Right cardiac atrium (tissue), 5 donors: ENCODE measurements around the gene SOHLH1. TPM values are rescaled to one million over a fixed set of nuclear protein-coding genes. Genes with fewer than 3 reads are reported as not detected.

Experiments used
- ATAC-seq, 2 donors: fragments of 200-7000 bp; cut with Tn5 transposase; one replicate each; pipeline versions ENCODE4 v1.8.0 to v1.9.1; 2020; ENCODE audit warnings: moderate library complexity in 2 of 2, mild to moderate bottlenecking in 1 of 2
- DNase-seq, 3 donors: peaks; one replicate each; pipeline ENCODE4 v3.0.0-alpha.2; 2020
- H3K27ac ChIP-seq: one replicate; pipeline ENCODE4 v1.5.1; 2013; ENCODE audit warnings: mild to moderate bottlenecking, low read length, control low read depth, moderate library complexity
- H3K27me3 ChIP-seq: one replicate; pipeline ENCODE4 v1.6.1; 2013; ENCODE audit not compliant: control insufficient read depth, insufficient read depth
- H3K4me1 ChIP-seq: one replicate; pipeline ENCODE4 v1.6.1; 2013; ENCODE audit warnings: low read length; ENCODE audit not compliant: control insufficient read depth, insufficient read depth
- H3K4me3 ChIP-seq: one replicate; pipeline ENCODE4 v1.5.1; 2013; ENCODE audit warnings: low read length, control low read depth
- H3K9me3 ChIP-seq: one replicate; pipeline ENCODE4 v1.6.1; 2013; ENCODE audit warnings: low read length; ENCODE audit not compliant: control insufficient read depth
- WGBS: extraction: QIAGEN DNeasy Blood & Tissue Kit; methylation state at CpG from one replicate; pipeline ENCODE4 v1.1.7; 2013; 5-methylcytosine and 5-hydroxymethylcytosine counted together
- intact Hi-C, 4 donors: fragments of 100-400 bp; cut with DNase I; formaldehyde crosslinking; loops; one replicate each; pipeline versions ENCODE4 v1.11.0 to v1.14.0; 2022 to 2023
- long read RNA-seq, 4 donors: library from polyadenylated mRNA; unstranded; transcript quantifications; one replicate each; pipeline ENCODE4 v2.0.0, GENCODE V29; 2020 to 2021
- polyA plus RNA-seq: library from polyadenylated mRNA; stranded (reverse); fragments of 200-250 nt; gene quantifications from one replicate; pipeline ENCODE4 v1.2.3, GENCODE V29; 2013
- total RNA-seq, 4 donors: library from RNA; stranded (reverse); fragmentation: NEBNext Ultra II Directional; extraction: Animal tissue kit (Norgen Biotek cat#: 25700); gene quantifications; one replicate each; pipeline ENCODE4 v1.2.1, GENCODE V29; 2021
- donor health status: healthy with polysubstance abuse.
- donor health status: DM: no; HTN: yes; CAD: no.
- donor health status: DM: no; HTN: no; CAD: no.
- donor health status: DM: no; HTN: yes; CAD: no; lungs with severe emphysema.
- donor health status: DM: yes; HTN: yes; CAD: no.

The SOHLH1 gene
- total RNA-seq: not detected
- polyA plus RNA-seq: not detected
- long read RNA-seq, donor 1: 0 reads
- long read RNA-seq, donor 2: 0 reads
- long read RNA-seq, donor 3: 0 reads
- long read RNA-seq, donor 4: 0 reads

- H3K4me3 ChIP-seq: no peak within 1 kb of the TSS
- intact Hi-C loops: no loop called here
- WGBS: 81% methylated on average over 30 of the region's 30 CpGs
- ATAC-seq: no peak
- H3K9me3 ChIP-seq: no peaks in the 10 kb centered on the region
- DNase-seq: no peak
- no peak within 1 kb of the TSS for H3K27ac ChIP-seq
- H3K4me1 ChIP-seq: no peaks in the 10 kb centered on the region
- H3K27me3 ChIP-seq: no peaks in the 10 kb centered on the region
Measured at GRCh38 chr9:135699440-135699839, at the start of gene SOHLH1. Gene SOHLH1 (minus strand): TSS chr9:135699481. CDS start chr9:135699467, 14 bp downstream.

GRCh38 chr9:135748676-135749075 lies 49.4 kb upstream of the SOHLH1 start:
- H3K4me3 ChIP-seq: no peak overlapping the region
- ATAC-seq (no peak), DNase-seq (no peak)
- WGBS: 64% methylated on average over 16 of the region's 16 CpGs
- H3K9me3 ChIP-seq: no peaks in the 10 kb centered on the region
- no peaks in the 10 kb centered on the region for H3K27me3 ChIP-seq
- H3K27ac ChIP-seq: no peak overlapping the region
- no peaks in the 10 kb centered on the region for H3K4me1 ChIP-seq
- intact Hi-C loops: no loop called here

- Histone ChIP-seq H3K27me3 (no peaks in the 10 kb centered on the region), H3K4me1 (no peaks in the 10 kb centered on the region), H3K9me3 (no peaks in the 10 kb centered on the region), H3K4me3 (no peak overlapping the region), H3K27ac (no peak overlapping the region)
- no peak for ATAC-seq
- intact Hi-C loops: no loop called here
- DNase-seq: no peak
- 66% methylated on average over 13 of the region's 13 CpGs for WGBS
Measured at GRCh38 chr9:135747311-135747710, 48.0 kb upstream of the SOHLH1 start.

GRCh38 chr9:135746565-135746964 lies 47.3 kb upstream of the SOHLH1 start:
- no peak for DNase-seq

GRCh38 chr9:135745686-135746324 lies 46.5 kb upstream of the SOHLH1 start:
- Histone ChIP-seq H3K9me3 (no peaks in the 10 kb centered on the region), H3K4me3 (no peak overlapping the region), H3K4me1 (no peaks in the 10 kb centered on the region), H3K27me3 (no peaks in the 10 kb centered on the region), H3K27ac (no peak overlapping the region)
- DNase-seq: no peak
- no peak for ATAC-seq
- intact Hi-C loops: no loop called here
- 81% methylated on average over 24 of the region's 24 CpGs for WGBS

More at GRCh38 chr9:135746565-135746964, 47.3 kb upstream of the SOHLH1 start:
- intact Hi-C loops: no loop called here
- H3K4me3 ChIP-seq: no peak overlapping the region
- H3K27me3 ChIP-seq: no peaks in the 10 kb centered on the region
- 65% methylated on average over 9 of the region's 9 CpGs for WGBS
- H3K9me3 ChIP-seq: no peaks in the 10 kb centered on the region
- no peak overlapping the region for H3K27ac ChIP-seq
- H3K4me1 ChIP-seq: no peaks in the 10 kb centered on the region
- ATAC-seq: no peak

GRCh38 chr9:135745189-135745588 lies 45.9 kb upstream of the SOHLH1 start:
- Histone ChIP-seq H3K9me3 (no peaks in the 10 kb centered on the region), H3K27me3 (no peaks in the 10 kb centered on the region), H3K27ac (no peak overlapping the region), H3K4me1 (no peaks in the 10 kb centered on the region), H3K4me3 (no peak overlapping the region)
- ATAC-seq (no peak), DNase-seq (no peak)
- 76% methylated on average over 21 of the region's 21 CpGs for WGBS
- intact Hi-C loops: no loop called here

- intact Hi-C loops: no loop called here
- H3K4me3 ChIP-seq: no peak overlapping the region
- H3K4me1 ChIP-seq: no peaks in the 10 kb centered on the region
- WGBS: 84% methylated on average over 33 of the region's 33 CpGs
- no peaks in the 10 kb centered on the region for H3K9me3 ChIP-seq
- H3K27ac ChIP-seq: no peak overlapping the region
- H3K27me3 ChIP-seq: no peaks in the 10 kb centered on the region
- ATAC-seq (no peak), DNase-seq (no peak)
Measured at GRCh38 chr9:135744333-135745070, 45.2 kb upstream of the SOHLH1 start.

- WGBS: 76% methylated on average over 25 of the region's 25 CpGs
- H3K27ac ChIP-seq: no peak overlapping the region
- no peaks in the 10 kb centered on the region for H3K27me3 ChIP-seq
- H3K4me3 ChIP-seq: no peak overlapping the region
- intact Hi-C loops: no loop called here
- H3K9me3 ChIP-seq: no peaks in the 10 kb centered on the region
- DNase-seq (peak in 1 of 3 donors; percentile 37), ATAC-seq (peak; percentile 26 to 58)
- H3K4me1 ChIP-seq: no peaks in the 10 kb centered on the region
Measured at GRCh38 chr9:135743546-135744332, 44.5 kb upstream of the SOHLH1 start.

- Histone ChIP-seq H3K27me3 (no peaks in the 10 kb centered on the region), H3K9me3 (no peaks in the 10 kb centered on the region), H3K27ac (no peak overlapping the region), H3K4me1 (no peaks in the 10 kb centered on the region), H3K4me3 (no peak overlapping the region)
- intact Hi-C loops: no loop called here
- 71% methylated on average over 14 of the region's 14 CpGs for WGBS
- DNase-seq: no peak
- no peak for ATAC-seq
Measured at GRCh38 chr9:135743021-135743420, 43.7 kb upstream of the SOHLH1 start.

- ATAC-seq (no peak), DNase-seq (no peak)
- no peaks in the 10 kb centered on the region for H3K27me3 ChIP-seq
- H3K9me3 ChIP-seq: no peaks in the 10 kb centered on the region
- WGBS: 71% methylated on average over 24 of the region's 24 CpGs
- H3K27ac ChIP-seq: no peak overlapping the region
- intact Hi-C loops: no loop called here
- H3K4me1 ChIP-seq: no peaks in the 10 kb centered on the region
- H3K4me3 ChIP-seq: no peak overlapping the region
Measured at GRCh38 chr9:135741276-135742219, 42.3 kb upstream of the SOHLH1 start.
